Activated naive CD4-positive, alpha-beta T cell treated with anti-CD3 and anti-CD28 coated beads, Interleukin-2, amount 50 U/mL, for 72 hours (primary cell): ENCODE results near the gene DISP2. TPM values are rescaled to one million over a fixed set of nuclear protein-coding genes. Genes with fewer than 3 reads are reported as not detected.

ENCODE experiments used
- ATAC-seq, 2 donors: fragments of 150-1000 bp; cut with Tn5 transposase; 2 replicates each; pipeline ENCODE4 v1.10.0; 2021; ENCODE audit warnings: mild to moderate bottlenecking in 2 of 2, moderate library complexity in 2 of 2
- DNase-seq, 2 donors: peaks; one replicate each; pipeline ENCODE4 v3.0.0; 2021 to 2022; ENCODE audit warnings: low spot score in 2 of 2
- H3K27ac Mint-ChIP-seq, 2 donors: one replicate each; pipeline ENCODE4 v1.8.0; 2022; ENCODE audit warnings: mild to moderate bottlenecking in 2 of 2, mixed read lengths in 2 of 2
- H3K36me3 Mint-ChIP-seq, 2 donors: one replicate each; pipeline ENCODE4 v1.8.0; 2022; ENCODE audit warnings: mixed read lengths in 2 of 2
- H3K9me3 Mint-ChIP-seq, 2 donors: one replicate each; pipeline ENCODE4 v1.8.0; 2022; ENCODE audit warnings: mixed read lengths in 2 of 2
- total RNA-seq, 2 donors: library from RNA; stranded (reverse); gene quantifications; one replicate each; pipeline ENCODE4 v1.2.3, GENCODE V29; 2022

Gene DISP2
- total RNA-seq, 2 donors from 2014 or later, result 0.06 to 0.50 TPM

- Mint-ChIP-seq H3K9me3 (no peaks in the 10 kb centered on the region), H3K36me3 (peaks cover 0 to 6% of the 10 kb centered on the region in 2 donors), H3K27ac (peak overlapping the region in 1 of 2 donors; percentile 50)
- ATAC-seq (no peak), DNase-seq (no peak)
Measured at GRCh38 chr15:40366457-40367370, 8.7 kb downstream of the DISP2 start.

GRCh38 chr15:40367371-40367685 lies 9.3 kb downstream of the DISP2 start:
- H3K36me3 Mint-ChIP-seq, result peaks cover 0 to 6% of the 10 kb centered on the region in 2 donors
- H3K27ac Mint-ChIP-seq, result peak overlapping the region in 1 of 2 donors; percentile 50
- peak in 1 of 2 donors; percentile 21 for DNase-seq
- no peak for ATAC-seq
- H3K9me3 Mint-ChIP-seq, result no peaks in the 10 kb centered on the region

- Mint-ChIP-seq H3K27ac (peak overlapping the region; percentile 44 to 50), H3K9me3 (no peaks in the 10 kb centered on the region), H3K36me3 (peaks cover 0 to 6% of the 10 kb centered on the region in 2 donors)
- ATAC-seq (peak; percentile 95 to 96), DNase-seq (peak; percentile 87 to 90)
Measured at GRCh38 chr15:40367686-40368611, 9.9 kb downstream of the DISP2 start.

- H3K27ac Mint-ChIP-seq, result no peak overlapping the region
- H3K9me3 Mint-ChIP-seq, result no peaks in the 10 kb centered on the region
- ATAC-seq, result no peak
- no peak for DNase-seq
- H3K36me3 Mint-ChIP-seq, result peaks cover 0 to 6% of the 10 kb centered on the region in 2 donors
Measured at GRCh38 chr15:40368719-40369473, 10.9 kb downstream of the DISP2 start.

GRCh38 chr15:40369474-40369869 lies 11.5 kb downstream of the DISP2 start:
- no peaks in the 10 kb centered on the region for H3K9me3 Mint-ChIP-seq
- H3K36me3 Mint-ChIP-seq, result peaks cover 0 to 6% of the 10 kb centered on the region in 2 donors
- ATAC-seq, result no peak
- no peak overlapping the region for H3K27ac Mint-ChIP-seq
- DNase-seq, result no peak

GRCh38 chr15:40369971-40370370 lies 12.0 kb downstream of the DISP2 start:
- Mint-ChIP-seq H3K36me3 (peaks cover 0 to 6% of the 10 kb centered on the region in 2 donors), H3K9me3 (no peaks in the 10 kb centered on the region), H3K27ac (no peak overlapping the region)
- DNase-seq (no peak), ATAC-seq (no peak)

- Mint-ChIP-seq H3K9me3 (no peaks in the 10 kb centered on the region), H3K36me3 (no peaks in the 10 kb centered on the region), H3K27ac (no peak overlapping the region)
- no peak for ATAC-seq
- DNase-seq, result no peak
Measured at GRCh38 chr15:40372981-40373380, 15.0 kb downstream of the DISP2 start.

GRCh38 chr15:40377606-40378005 lies 19.6 kb downstream of the DISP2 start:
- peaks cover 2 to 3% of the 10 kb centered on the region in 2 donors for H3K36me3 Mint-ChIP-seq
- H3K9me3 Mint-ChIP-seq, result no peaks in the 10 kb centered on the region
- no peak for ATAC-seq

GRCh38 chr15:40379374-40379773 lies 21.4 kb downstream of the DISP2 start:
- DNase-seq (no peak), ATAC-seq (no peak)
- no peak overlapping the region for H3K27ac Mint-ChIP-seq
- H3K9me3 Mint-ChIP-seq, result no peaks in the 10 kb centered on the region
- H3K36me3 Mint-ChIP-seq, result peaks cover 17 to 20% of the 10 kb centered on the region in 2 donors

More at GRCh38 chr15:40377606-40378005, 19.6 kb downstream of the DISP2 start:
- no peak for DNase-seq
- no peak overlapping the region for H3K27ac Mint-ChIP-seq

- Mint-ChIP-seq H3K27ac (no peak overlapping the region), H3K9me3 (no peaks in the 10 kb centered on the region), H3K36me3 (peaks cover 21 to 22% of the 10 kb centered on the region in 2 donors)
- no peak for ATAC-seq
- no peak for DNase-seq
Measured at GRCh38 chr15:40379853-40380252, 21.8 kb downstream of the DISP2 start.

- DNase-seq (no peak), ATAC-seq (no peak)
- H3K9me3 Mint-ChIP-seq, result no peaks in the 10 kb centered on the region
- peaks cover 21 to 28% of the 10 kb centered on the region in 2 donors for H3K36me3 Mint-ChIP-seq
- no peak overlapping the region for H3K27ac Mint-ChIP-seq
Measured at GRCh38 chr15:40380636-40381035, 22.6 kb downstream of the DISP2 start.

GRCh38 chr15:40381818-40382529 lies 24.0 kb downstream of the DISP2 start:
- H3K36me3 Mint-ChIP-seq, result peaks cover 28 to 30% of the 10 kb centered on the region in 2 donors
- H3K27ac Mint-ChIP-seq, result peak overlapping the region in 1 of 2 donors; percentile 93
- ATAC-seq (no peak), DNase-seq (no peak)
- H3K9me3 Mint-ChIP-seq, result no peaks in the 10 kb centered on the region

GRCh38 chr15:40382580-40383456 lies 24.8 kb downstream of the DISP2 start, which contains the start of gene KNSTRN:
Gene KNSTRN (plus strand): TSS chr15:40382721. CDS start chr15:40382836, 115 bp downstream.
- DNase-seq (peak; percentile 91), ATAC-seq (peak; percentile 99 to 100)
- Mint-ChIP-seq H3K9me3 (no peaks in the 10 kb centered on the region), H3K27ac (peak within 1 kb of the TSS; percentile 93 to 95), H3K36me3 (peaks cover 35 to 39% of the 10 kb centered on the region in 2 donors)

- peaks cover 40 to 61% of the 10 kb centered on the region in 2 donors for H3K36me3 Mint-ChIP-seq
Measured at GRCh38 chr15:40386480-40386879, 28.5 kb downstream of the DISP2 start.

More at GRCh38 chr15:40386480-40386879, 28.5 kb downstream of the DISP2 start:
- no peak for ATAC-seq
- Mint-ChIP-seq H3K9me3 (no peaks in the 10 kb centered on the region), H3K27ac (no peak overlapping the region)
- no peak for DNase-seq
